Neural progenitor cell (in vitro differentiated cells): ENCODE data around the gene PLA2G2F. TPM values are rescaled to one million over a fixed set of nuclear protein-coding genes. Genes with fewer than 3 reads are reported as not detected.

ENCODE experiments used
- DNase-seq: peaks from one replicate; pipeline ENCODE4 v3.0.0-alpha.2; 2016; ENCODE audit warnings: low spot score
- H2AFZ ChIP-seq: fragments of 200-600 bp; sonication (generic); replicated peaks from 2 replicates; pipeline ENCODE4 v1.6.1; 2016; ENCODE audit warnings: antibody characterized with exemption
- H3F3A ChIP-seq: fragments of 200-600 bp; sonication (generic); 2 replicates; pipeline ENCODE4 v1.6.1; 2016; ENCODE audit warnings: antibody characterized with exemption, low read depth
- H3K27ac ChIP-seq: fragments of 200-600 bp; sonication (generic); 2 replicates; pipeline ENCODE4 v1.5.1; 2016; ENCODE audit warnings: mild to moderate bottlenecking
- H3K27me3 ChIP-seq: fragments of 200-600 bp; sonication (generic); 2 replicates; pipeline ENCODE4 v1.6.1; 2016; ENCODE audit warnings: mild to moderate bottlenecking, moderate library complexity
- H3K36me3 ChIP-seq: fragments of 200-600 bp; sonication (generic); 2 replicates; pipeline ENCODE4 v1.5.1; 2016
- H3K4me1 ChIP-seq: fragments of 200-600 bp; sonication (generic); 2 replicates; pipeline ENCODE4 v1.6.1; 2016; ENCODE audit warnings: mixed run types
- H3K4me2 ChIP-seq: fragments of 200-600 bp; sonication (generic); 2 replicates; pipeline ENCODE4 v1.6.1; 2016
- H3K4me3 ChIP-seq: fragments of 200-600 bp; sonication (generic); 2 replicates; pipeline ENCODE4 v1.5.1; 2016
- H3K79me2 ChIP-seq: fragments of 200-600 bp; sonication (generic); 2 replicates; pipeline ENCODE4 v1.6.1; 2016; ENCODE audit warnings: low read depth
- H3K9ac ChIP-seq: fragments of 200-600 bp; sonication (generic); 2 replicates; pipeline ENCODE4 v1.6.1; 2016
- H3K9me3 ChIP-seq: fragments of 200-600 bp; sonication (generic); 2 replicates; pipeline ENCODE4 v1.5.1; 2016; ENCODE audit warnings: low read depth
- H4K20me1 ChIP-seq: fragments of 200-600 bp; sonication (generic); 2 replicates; pipeline ENCODE4 v1.6.1; 2016; ENCODE audit warnings: low read depth
- H3K27ac Mint-ChIP-seq: 3 replicates; pipeline ENCODE4 v1.8.0; 2021; ENCODE audit warnings: mixed read lengths
- H3K27me3 Mint-ChIP-seq: 2 replicates; pipeline ENCODE4 v1.8.0; 2022; ENCODE audit warnings: low read depth, mild to moderate bottlenecking, inconsistent platforms, moderate library complexity, mixed read lengths; ENCODE audit not compliant: insufficient read depth
- H3K36me3 Mint-ChIP-seq: 3 replicates; pipeline ENCODE4 v1.8.0; 2021; ENCODE audit warnings: mixed read lengths
- H3K4me1 Mint-ChIP-seq: 3 replicates; pipeline ENCODE4 v1.8.0; 2021; ENCODE audit warnings: mixed read lengths
- H3K4me3 Mint-ChIP-seq: 3 replicates; pipeline ENCODE4 v1.8.0; 2021; ENCODE audit warnings: mild to moderate bottlenecking, moderate library complexity, mixed read lengths
- H3K9me3 Mint-ChIP-seq: 3 replicates; pipeline ENCODE4 v1.8.0; 2020; ENCODE audit warnings: mixed read lengths
- CTCF ChIP-seq: fragments of 200-600 bp; sonication (generic); IDR thresholded peaks from 2 replicates; pipeline ENCODE4 v1.5.1; 2017; ENCODE audit warnings: antibody characterized with exemption, mild to moderate bottlenecking
- EZH2 ChIP-seq: fragments of 200-600 bp; sonication (generic); IDR thresholded peaks from 2 replicates; pipeline ENCODE4 v1.6.1; 2017; ENCODE audit warnings: antibody characterized with exemption, mild to moderate bottlenecking, moderate library complexity
- EZH2phosphoT487 ChIP-seq: fragments of 200-600 bp; sonication (generic); IDR thresholded peaks from 2 replicates; pipeline ENCODE4 v1.6.1; 2017; ENCODE audit warnings: antibody characterized with exemption
- total RNA-seq: library from RNA; depleted of rRNA; stranded (reverse); fragments of >200 nt; gene quantifications from 2 replicates; pipeline ENCODE4 v1.2.3, GENCODE V29; 2015; ENCODE audit warnings: low replicate concordance

The PLA2G2F gene
- total RNA-seq, 1 donor from 2014 or later = not detected

DNA sequence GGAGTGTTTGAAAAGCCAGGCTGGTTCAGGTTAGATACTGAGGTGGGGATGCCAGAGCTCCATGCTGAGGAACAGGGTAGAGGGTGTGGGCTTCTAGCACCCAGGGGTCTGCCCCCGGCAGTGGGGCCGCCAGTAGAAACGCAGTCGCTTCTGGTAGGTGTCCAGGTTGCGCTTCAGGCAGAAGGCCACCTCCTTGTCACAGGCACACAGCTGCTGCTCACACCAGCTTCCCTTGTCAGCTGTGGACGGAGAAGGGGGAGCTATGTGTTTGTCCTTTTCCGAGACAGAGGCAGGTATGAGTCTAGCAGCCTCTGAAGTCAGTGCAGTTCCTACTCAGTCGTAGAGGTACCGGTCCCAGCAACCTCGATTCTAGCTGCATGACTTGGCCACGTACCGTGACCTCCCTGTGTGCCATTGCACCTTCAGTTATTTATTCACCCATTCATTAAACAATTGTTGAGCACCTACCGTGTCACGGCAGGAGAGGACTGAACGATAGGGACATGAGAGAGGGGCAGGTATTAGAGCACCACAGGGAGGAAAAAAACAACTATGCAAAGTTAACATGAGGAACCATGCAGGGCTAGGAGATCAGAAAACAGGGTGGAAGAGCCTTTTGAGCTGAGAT lies 25.0 kb upstream of the PLA2G2F start:
- Histone ChIP-seq H3K27ac (no peak overlapping the region), H3K27me3 (no peaks in the 10 kb centered on the region), H3F3A (no peaks in the 10 kb centered on the region), H3K79me2 (no peaks in the 10 kb centered on the region), H2AFZ (no peak overlapping the region), H3K4me2 (no peak overlapping the region), H4K20me1 (no peaks in the 10 kb centered on the region), H3K9ac (no peak overlapping the region), H3K9me3 (no peaks in the 10 kb centered on the region), H3K4me3 (no peak overlapping the region), H3K36me3 (no peaks in the 10 kb centered on the region), H3K4me1 (no peaks in the 10 kb centered on the region)
- Mint-ChIP-seq H3K27ac (no peak overlapping the region), H3K36me3 (no peaks in the 10 kb centered on the region), H3K9me3 (no peaks in the 10 kb centered on the region), H3K27me3 (peaks cover 13% of the 10 kb centered on the region), H3K4me1 (no peaks in the 10 kb centered on the region), H3K4me3 (no peak overlapping the region)
- TF ChIP-seq EZH2 (no peak), CTCF (no peak), EZH2phosphoT487 (no peak)
- no peak for DNase-seq

DNA sequence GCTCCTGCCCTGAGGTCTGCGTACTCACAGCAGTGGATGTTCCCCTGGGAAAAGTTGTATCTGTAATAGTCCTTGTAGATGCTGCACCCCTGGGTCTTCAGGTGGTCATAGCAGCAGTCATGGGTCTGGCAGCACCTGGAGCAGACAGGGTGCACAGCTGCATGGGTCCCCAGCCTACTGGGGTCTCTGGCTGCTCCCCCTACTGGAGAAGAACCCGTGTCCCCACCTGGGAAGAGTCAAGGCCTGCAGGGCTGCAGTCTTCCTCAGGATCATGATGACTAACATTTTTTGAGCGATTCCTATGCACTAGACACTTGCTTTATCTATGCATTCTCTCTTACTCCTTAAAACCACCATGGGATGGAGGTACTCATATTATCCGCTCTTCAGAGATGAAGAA lies 23.6 kb upstream of the PLA2G2F start:
- no peaks in the 10 kb centered on the region for H3F3A ChIP-seq
- H2AFZ ChIP-seq = no peak overlapping the region
- H3K36me3 ChIP-seq = no peaks in the 10 kb centered on the region
- no peak overlapping the region for H3K27ac Mint-ChIP-seq
- peaks cover 13% of the 10 kb centered on the region for H3K27me3 Mint-ChIP-seq
- H4K20me1 ChIP-seq = no peaks in the 10 kb centered on the region
- H3K9me3 ChIP-seq = no peaks in the 10 kb centered on the region
- DNase-seq = no peak
- no peak overlapping the region for H3K4me3 ChIP-seq
- TF ChIP-seq EZH2phosphoT487 = no peak
- TF ChIP-seq CTCF = peak; percentile 14
- TF ChIP-seq EZH2 = no peak
- H3K4me1 Mint-ChIP-seq = no peaks in the 10 kb centered on the region
- no peaks in the 10 kb centered on the region for H3K4me1 ChIP-seq
- no peak overlapping the region for H3K27ac ChIP-seq
- H3K4me3 Mint-ChIP-seq = no peak overlapping the region
- no peaks in the 10 kb centered on the region for H3K36me3 Mint-ChIP-seq
- no peak overlapping the region for H3K4me2 ChIP-seq
- no peak overlapping the region for H3K9ac ChIP-seq
- no peaks in the 10 kb centered on the region for H3K79me2 ChIP-seq
- H3K9me3 Mint-ChIP-seq = no peaks in the 10 kb centered on the region
- H3K27me3 ChIP-seq = no peaks in the 10 kb centered on the region

GRCh38 chr1:20115916-20116315 lies 23.2 kb upstream of the PLA2G2F start:
- Mint-ChIP-seq H3K27me3 (peaks cover 15% of the 10 kb centered on the region), H3K4me1 (no peaks in the 10 kb centered on the region)
- H3K9me3 ChIP-seq = no peaks in the 10 kb centered on the region

More at GRCh38 chr1:20115916-20116315, 23.2 kb upstream of the PLA2G2F start:
- no peaks in the 10 kb centered on the region for H3K9me3 Mint-ChIP-seq
- H3K4me2 ChIP-seq = no peak overlapping the region
- H3K4me3 ChIP-seq = no peak overlapping the region
- no peaks in the 10 kb centered on the region for H3K27me3 ChIP-seq
- H3F3A ChIP-seq = no peaks in the 10 kb centered on the region
- H4K20me1 ChIP-seq = no peaks in the 10 kb centered on the region
- no peaks in the 10 kb centered on the region for H3K79me2 ChIP-seq
- DNase-seq = no peak
- H3K36me3 Mint-ChIP-seq = no peaks in the 10 kb centered on the region
- no peaks in the 10 kb centered on the region for H3K36me3 ChIP-seq
- TF ChIP-seq CTCF = no peak
- no peak overlapping the region for H3K27ac ChIP-seq
- H3K4me3 Mint-ChIP-seq = no peak overlapping the region
- no peak overlapping the region for H3K27ac Mint-ChIP-seq
- no peaks in the 10 kb centered on the region for H3K4me1 ChIP-seq
- no peak overlapping the region for H3K9ac ChIP-seq
- no peak overlapping the region for H2AFZ ChIP-seq
